Gastrocnemius medialis (tissue), 4 donors: ENCODE results near the gene DZIP3.

Experiments
- POLR2A ChIP-seq, 2 donors: fragments of 450-650 bp; IDR thresholded peaks; one replicate each; pipeline ENCODE4 v1.6.1; 2017; ENCODE audit warnings: antibody characterized with exemption in 2 of 2, mild to moderate bottlenecking in 2 of 2, moderate library complexity in 2 of 2
- TF ChIP-seq, protein P1 (sequence below), 5 experiments: fragments of 450-650 bp in 3 of 5; fragments of 200-600 bp in 2 of 5; sonication (generic) in 2 of 5; IDR thresholded peaks in 4 of 5; conservative IDR thresholded peaks in 1 of 5; 1 replicate in 4 of 5; 2 replicates in 1 of 5; pipeline ENCODE4 v1.5.1; 2016 to 2019; ENCODE audit warnings: antibody characterized with exemption in 5 of 5, mild to moderate bottlenecking in 3 of 5, moderate library complexity in 3 of 5

DNA sequence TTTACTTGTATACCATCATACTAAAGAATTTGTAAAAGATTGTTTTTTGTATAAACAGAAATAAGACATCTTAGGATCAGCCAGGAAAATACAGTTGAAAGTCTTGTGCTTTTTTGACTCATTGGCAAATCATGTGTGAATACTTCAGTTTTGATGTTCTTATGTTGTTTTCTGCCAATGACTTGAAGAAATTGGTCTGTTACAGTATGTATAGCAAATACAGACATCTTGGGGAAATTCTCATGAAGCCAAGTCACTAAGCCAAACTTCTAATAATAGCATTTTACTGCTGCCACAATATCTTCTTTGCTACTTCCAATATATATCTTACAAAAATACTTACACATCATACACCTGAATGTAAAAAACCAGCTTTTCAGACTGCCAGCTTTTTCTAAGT, 83.2 kb downstream of the DZIP3 start:
- TF ChIP-seq, protein P1, sequence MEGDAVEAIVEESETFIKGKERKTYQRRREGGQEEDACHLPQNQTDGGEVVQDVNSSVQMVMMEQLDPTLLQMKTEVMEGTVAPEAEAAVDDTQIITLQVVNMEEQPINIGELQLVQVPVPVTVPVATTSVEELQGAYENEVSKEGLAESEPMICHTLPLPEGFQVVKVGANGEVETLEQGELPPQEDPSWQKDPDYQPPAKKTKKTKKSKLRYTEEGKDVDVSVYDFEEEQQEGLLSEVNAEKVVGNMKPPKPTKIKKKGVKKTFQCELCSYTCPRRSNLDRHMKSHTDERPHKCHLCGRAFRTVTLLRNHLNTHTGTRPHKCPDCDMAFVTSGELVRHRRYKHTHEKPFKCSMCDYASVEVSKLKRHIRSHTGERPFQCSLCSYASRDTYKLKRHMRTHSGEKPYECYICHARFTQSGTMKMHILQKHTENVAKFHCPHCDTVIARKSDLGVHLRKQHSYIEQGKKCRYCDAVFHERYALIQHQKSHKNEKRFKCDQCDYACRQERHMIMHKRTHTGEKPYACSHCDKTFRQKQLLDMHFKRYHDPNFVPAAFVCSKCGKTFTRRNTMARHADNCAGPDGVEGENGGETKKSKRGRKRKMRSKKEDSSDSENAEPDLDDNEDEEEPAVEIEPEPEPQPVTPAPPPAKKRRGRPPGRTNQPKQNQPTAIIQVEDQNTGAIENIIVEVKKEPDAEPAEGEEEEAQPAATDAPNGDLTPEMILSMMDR (IDR thresholded peaks at IDR 0.05 in 4 of 5, conservative IDR thresholded peaks at IDR 0.05 in 1 of 5): no peak
- no peak for TF ChIP-seq POLR2A (IDR thresholded peaks at IDR 0.05)
